IMR-90 (cell line): ENCODE measurements around the gene NFATC1.

Experiments used
- CEBPB ChIP-seq: IDR thresholded peaks from 2 replicates; pipeline ENCODE4 v1.6.1; 2012; ENCODE audit warnings: low read depth, low read length, improper control_type of control experiment
- CTCF ChIP-seq: conservative IDR thresholded peaks from 2 replicates; pipeline ENCODE4 v1.5.1; 2012; ENCODE audit warnings: mild to moderate bottlenecking, low read depth, low read length, improper control_type of control experiment
- FOS ChIP-seq: fragments of 150-350 bp; IDR thresholded peaks from 2 replicates; pipeline ENCODE4 v1.6.1; 2016; ENCODE audit warnings: low read depth, low read length
- MAFK ChIP-seq: IDR thresholded peaks from 2 replicates; pipeline ENCODE4 v1.6.1; 2012; ENCODE audit warnings: low read depth, low read length, improper control_type of control experiment
- POLR2A ChIP-seq: IDR thresholded peaks from 2 replicates; pipeline ENCODE4 v1.6.1; 2012; ENCODE audit warnings: mild to moderate bottlenecking, low read depth, low read length
- RAD21 ChIP-seq: IDR thresholded peaks from 2 replicates; pipeline ENCODE4 v1.6.1; 2012; ENCODE audit warnings: low read length, improper control_type of control experiment
- RCOR1 ChIP-seq: IDR thresholded peaks from 2 replicates; pipeline ENCODE4 v1.6.1; 2012; ENCODE audit warnings: mild to moderate bottlenecking, low read length, improper control_type of control experiment; ENCODE audit not compliant: insufficient replicate concordance
- SMC3 ChIP-seq: fragments of 150-350 bp; IDR thresholded peaks from 2 replicates; pipeline ENCODE4 v1.6.1; 2016; ENCODE audit warnings: low read depth, mild to moderate bottlenecking, antibody characterized with exemption, low read length, moderate library complexity

- TF ChIP-seq CTCF (no peak), SMC3 (no peak), FOS (peak; percentile 84), RAD21 (no peak), RCOR1 (no peak), CEBPB (peak; percentile 57), MAFK (peak; percentile 33; the same call in 1 of the 2 replicates), POLR2A (peak; percentile 42)
Measured at GRCh38 chr18:79570266-79571201, 174.8 kb downstream of the NFATC1 start.
